Stimulated activated naive CD8-positive, alpha-beta T cell treated with anti-CD3 and anti-CD28 coated beads, Interleukin-15, Interleukin-2, amounts not matched to agents 100 ng/mL and 50 ng/mL, for 24 hours (primary cell): Measurements from ENCODE around the gene SLC39A11.

Source experiments
- H3K27ac Mint-ChIP-seq: one replicate; pipeline ENCODE4 v1.8.0; 2021; ENCODE audit warnings: mild to moderate bottlenecking, mixed read lengths
- H3K27me3 Mint-ChIP-seq: one replicate; pipeline ENCODE4 v1.8.0; 2021; ENCODE audit warnings: mixed read lengths
- H3K36me3 Mint-ChIP-seq: one replicate; pipeline ENCODE4 v1.8.0; 2021; ENCODE audit warnings: low read depth, mixed read lengths
- H3K4me1 Mint-ChIP-seq: one replicate; pipeline ENCODE4 v1.8.0; 2021; ENCODE audit warnings: low read depth, mixed read lengths
- H3K4me3 Mint-ChIP-seq: one replicate; pipeline ENCODE4 v1.8.0; 2021; ENCODE audit warnings: mild to moderate bottlenecking, mixed read lengths
- H3K9me3 Mint-ChIP-seq: one replicate; pipeline ENCODE4 v1.8.0; 2021; ENCODE audit warnings: mixed read lengths

Gene SLC39A11

GRCh38 chr17:72862276-72862999 is 230.1 kb downstream of the SLC39A11 start:
- Mint-ChIP-seq H3K4me1 (peaks cover 38% of the 10 kb centered on the region), H3K27ac (peak overlapping the region; percentile 34), H3K9me3 (no peaks in the 10 kb centered on the region), H3K36me3 (peaks cover 25% of the 10 kb centered on the region), H3K27me3 (no peaks in the 10 kb centered on the region), H3K4me3 (no peak overlapping the region)

DNA sequence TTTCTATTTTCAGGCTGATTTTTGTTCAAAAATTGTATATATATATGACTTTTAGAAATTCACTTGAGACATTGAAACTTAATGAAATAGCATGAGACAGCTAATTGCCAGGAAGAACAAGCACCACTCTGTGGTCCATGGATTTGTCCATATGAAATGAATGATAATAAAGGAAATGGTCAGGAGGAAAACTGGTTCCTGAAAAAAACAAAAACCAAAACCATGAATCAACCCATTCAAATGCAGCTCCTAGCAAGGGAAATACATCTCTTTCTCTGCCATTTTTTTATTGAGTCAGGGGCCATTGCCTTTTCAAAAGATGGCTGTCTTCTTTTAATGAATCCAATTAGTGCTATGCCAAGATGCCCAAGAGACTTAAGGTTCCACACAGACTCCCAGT is 230.7 kb downstream of the SLC39A11 start:
- Mint-ChIP-seq H3K9me3 (no peaks in the 10 kb centered on the region), H3K4me1 (peaks cover 34% of the 10 kb centered on the region), H3K27ac (peak overlapping the region; percentile 34), H3K4me3 (no peak overlapping the region), H3K36me3 (peaks cover 23% of the 10 kb centered on the region), H3K27me3 (no peaks in the 10 kb centered on the region)

- no peak overlapping the region for H3K4me3 Mint-ChIP-seq
- no peaks in the 10 kb centered on the region for H3K9me3 Mint-ChIP-seq
- peaks cover 18% of the 10 kb centered on the region for H3K36me3 Mint-ChIP-seq
- no peaks in the 10 kb centered on the region for H3K27me3 Mint-ChIP-seq
- H3K4me1 Mint-ChIP-seq = peaks cover 27% of the 10 kb centered on the region
- H3K27ac Mint-ChIP-seq = no peak overlapping the region
These were observed 231.7 kb downstream of the SLC39A11 start for GRCh38 chr17:72860778-72861177.

- peaks cover 22% of the 10 kb centered on the region for H3K36me3 Mint-ChIP-seq
- no peak overlapping the region for H3K4me3 Mint-ChIP-seq
- H3K27me3 Mint-ChIP-seq = no peaks in the 10 kb centered on the region
- no peak overlapping the region for H3K27ac Mint-ChIP-seq
- peaks cover 11% of the 10 kb centered on the region for H3K4me1 Mint-ChIP-seq
- no peaks in the 10 kb centered on the region for H3K9me3 Mint-ChIP-seq
These were observed 233.5 kb downstream of the SLC39A11 start for GRCh38 chr17:72858826-72859495.

- no peaks in the 10 kb centered on the region for H3K27me3 Mint-ChIP-seq
- H3K9me3 Mint-ChIP-seq = no peaks in the 10 kb centered on the region
- no peaks in the 10 kb centered on the region for H3K4me1 Mint-ChIP-seq
- H3K36me3 Mint-ChIP-seq = peaks cover 25% of the 10 kb centered on the region
- no peak overlapping the region for H3K27ac Mint-ChIP-seq
- H3K4me3 Mint-ChIP-seq = no peak overlapping the region
These were observed 238.8 kb downstream of the SLC39A11 start for GRCh38 chr17:72853440-72854415.

DNA sequence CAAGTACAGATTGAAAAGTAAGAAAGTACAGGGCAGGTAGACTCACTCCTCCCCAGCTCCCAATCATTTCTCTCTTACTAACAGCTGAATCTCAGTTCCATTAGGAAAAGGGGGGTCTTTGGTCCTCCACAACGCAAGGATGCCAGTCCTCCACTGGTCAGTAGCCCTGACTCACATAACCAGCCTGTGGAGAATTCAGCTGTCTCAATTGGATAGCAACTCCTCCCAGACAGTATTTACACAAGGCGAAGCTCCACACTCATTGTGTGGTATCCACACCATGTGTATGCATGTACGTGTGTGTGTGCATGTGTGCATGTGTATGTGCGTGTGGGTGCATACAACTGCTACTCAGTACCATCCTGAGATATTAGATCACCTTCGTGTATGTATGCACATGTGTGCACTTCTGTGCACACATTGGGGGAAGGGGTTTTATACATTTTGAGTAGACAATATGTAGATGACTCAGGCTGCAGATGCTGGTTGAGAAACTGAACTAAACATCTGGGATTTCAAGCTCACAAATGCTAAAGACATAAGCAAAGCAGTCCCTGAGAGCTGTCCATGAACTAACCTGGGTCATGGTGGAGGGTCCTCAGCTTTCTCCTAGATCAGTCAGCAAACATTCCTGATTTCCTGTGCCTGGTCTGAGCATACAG is 240.1 kb downstream of the SLC39A11 start:
- Mint-ChIP-seq H3K9me3 (no peaks in the 10 kb centered on the region), H3K36me3 (peaks cover 30% of the 10 kb centered on the region), H3K27ac (no peak overlapping the region), H3K4me3 (no peak overlapping the region), H3K27me3 (no peaks in the 10 kb centered on the region), H3K4me1 (no peaks in the 10 kb centered on the region)

DNA sequence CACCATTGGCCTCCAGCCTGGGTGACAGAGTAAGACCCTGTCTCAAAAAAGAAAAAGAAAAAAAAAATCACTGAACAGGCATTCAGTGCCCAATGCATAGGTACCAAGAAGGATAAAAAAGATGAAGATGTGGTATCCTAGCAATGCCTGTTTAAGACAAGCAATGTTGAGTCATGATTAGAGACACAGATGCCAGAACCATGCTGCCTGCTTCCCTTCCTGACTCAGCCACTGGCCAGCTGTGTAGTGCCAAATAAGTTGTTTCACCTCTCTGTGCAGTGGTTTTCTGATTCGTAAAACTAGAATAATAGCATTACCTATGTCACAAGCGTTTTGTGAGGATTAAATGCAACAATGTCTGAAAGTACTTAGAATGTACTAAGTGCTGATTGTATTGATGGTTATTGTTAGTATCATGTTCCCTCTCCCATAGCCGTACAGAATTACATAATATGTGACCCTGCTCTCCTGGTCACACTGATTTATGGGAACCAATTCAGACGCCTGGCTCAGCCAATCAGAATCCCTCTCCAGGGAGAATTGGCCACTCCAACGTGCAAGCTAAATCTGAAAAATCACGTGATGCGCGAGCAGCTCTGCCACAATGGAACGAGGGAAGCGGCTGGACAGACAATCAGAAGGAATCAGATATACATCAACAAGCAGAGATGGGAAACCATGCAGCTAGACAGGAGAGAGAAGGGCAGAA is 241.9 kb downstream of the SLC39A11 start:
- no peaks in the 10 kb centered on the region for H3K27me3 Mint-ChIP-seq
- H3K4me1 Mint-ChIP-seq = no peaks in the 10 kb centered on the region
- no peak overlapping the region for H3K4me3 Mint-ChIP-seq

DNA sequence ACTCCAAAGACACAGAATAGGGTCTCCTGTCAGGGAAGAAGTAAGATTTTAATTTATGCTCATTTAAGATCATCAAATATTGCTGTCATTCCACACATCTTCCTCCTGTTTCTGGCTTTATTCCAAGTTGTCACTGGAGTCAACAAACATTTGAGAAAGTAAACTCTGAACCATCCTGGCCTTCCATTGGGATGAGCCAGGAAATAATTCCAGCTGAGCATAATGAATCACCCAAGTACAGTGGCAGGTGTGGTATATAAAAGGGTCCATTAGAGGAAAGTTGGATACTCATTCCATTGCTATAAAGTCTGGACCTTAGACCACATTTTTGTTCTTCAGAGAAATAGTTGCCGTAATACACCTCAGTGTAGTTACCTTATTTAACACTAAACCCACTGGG is 246.1 kb downstream of the SLC39A11 start:
- peaks cover 39% of the 10 kb centered on the region for H3K36me3 Mint-ChIP-seq
- H3K27ac Mint-ChIP-seq = no peak overlapping the region
- H3K27me3 Mint-ChIP-seq = no peaks in the 10 kb centered on the region
- no peaks in the 10 kb centered on the region for H3K4me1 Mint-ChIP-seq
- H3K4me3 Mint-ChIP-seq = no peak overlapping the region
- no peaks in the 10 kb centered on the region for H3K9me3 Mint-ChIP-seq

More for the DNA sequence above, 241.9 kb downstream of the SLC39A11 start:
- Mint-ChIP-seq H3K9me3 (no peaks in the 10 kb centered on the region), H3K36me3 (peaks cover 30% of the 10 kb centered on the region), H3K27ac (no peak overlapping the region)

- peaks cover 49% of the 10 kb centered on the region for H3K36me3 Mint-ChIP-seq
- no peak overlapping the region for H3K27ac Mint-ChIP-seq
- peaks cover 5% of the 10 kb centered on the region for H3K9me3 Mint-ChIP-seq
- H3K4me1 Mint-ChIP-seq = no peaks in the 10 kb centered on the region
- H3K27me3 Mint-ChIP-seq = no peaks in the 10 kb centered on the region
- H3K4me3 Mint-ChIP-seq = no peak overlapping the region
These were observed 248.9 kb downstream of the SLC39A11 start for GRCh38 chr17:72843591-72843990.

DNA sequence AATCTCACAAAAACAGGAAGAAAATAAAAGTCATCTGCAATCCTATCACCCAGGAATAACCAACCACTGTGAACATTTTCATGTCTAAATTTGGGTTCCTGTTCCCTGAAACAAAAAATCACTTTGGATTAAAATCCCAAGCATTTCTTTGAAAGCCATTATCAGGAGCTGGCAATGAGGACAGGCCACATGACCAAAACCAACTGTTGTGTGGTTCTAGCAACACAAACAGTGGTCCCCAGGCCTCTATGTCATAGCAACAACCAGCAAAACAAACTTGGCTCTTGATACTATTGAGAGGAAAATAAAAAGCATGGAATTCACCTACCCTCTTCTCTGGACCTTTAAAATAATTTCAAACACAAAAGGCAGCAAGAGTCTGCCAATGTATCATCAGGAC is 252.5 kb downstream of the SLC39A11 start:
- no peak overlapping the region for H3K4me3 Mint-ChIP-seq
- H3K9me3 Mint-ChIP-seq = peaks cover 5% of the 10 kb centered on the region
- H3K27me3 Mint-ChIP-seq = no peaks in the 10 kb centered on the region
- H3K27ac Mint-ChIP-seq = no peak overlapping the region
- no peaks in the 10 kb centered on the region for H3K4me1 Mint-ChIP-seq
- H3K36me3 Mint-ChIP-seq = peaks cover 57% of the 10 kb centered on the region

- H3K4me1 Mint-ChIP-seq = no peaks in the 10 kb centered on the region
- peaks cover 5% of the 10 kb centered on the region for H3K9me3 Mint-ChIP-seq
- no peak overlapping the region for H3K4me3 Mint-ChIP-seq
- H3K27me3 Mint-ChIP-seq = no peaks in the 10 kb centered on the region
- H3K36me3 Mint-ChIP-seq = peaks cover 56% of the 10 kb centered on the region
- no peak overlapping the region for H3K27ac Mint-ChIP-seq
These were observed 253.3 kb downstream of the SLC39A11 start for GRCh38 chr17:72839131-72839725.

- no peak overlapping the region for H3K27ac Mint-ChIP-seq
- no peaks in the 10 kb centered on the region for H3K4me1 Mint-ChIP-seq
- H3K36me3 Mint-ChIP-seq = peaks cover 50% of the 10 kb centered on the region
- H3K27me3 Mint-ChIP-seq = no peaks in the 10 kb centered on the region
- peaks cover 5% of the 10 kb centered on the region for H3K9me3 Mint-ChIP-seq
- no peak overlapping the region for H3K4me3 Mint-ChIP-seq
These were observed 253.9 kb downstream of the SLC39A11 start for GRCh38 chr17:72838581-72838980.

GRCh38 chr17:72838068-72838467 is 254.4 kb downstream of the SLC39A11 start:
- H3K27me3 Mint-ChIP-seq = no peaks in the 10 kb centered on the region
- no peaks in the 10 kb centered on the region for H3K4me1 Mint-ChIP-seq
- no peak overlapping the region for H3K27ac Mint-ChIP-seq
- peaks cover 50% of the 10 kb centered on the region for H3K36me3 Mint-ChIP-seq
- H3K4me3 Mint-ChIP-seq = no peak overlapping the region
- H3K9me3 Mint-ChIP-seq = peaks cover 5% of the 10 kb centered on the region

GRCh38 chr17:72837335-72837734 is 255.2 kb downstream of the SLC39A11 start:
- no peak overlapping the region for H3K27ac Mint-ChIP-seq
- H3K4me1 Mint-ChIP-seq = no peaks in the 10 kb centered on the region
- H3K36me3 Mint-ChIP-seq = peaks cover 46% of the 10 kb centered on the region
- H3K27me3 Mint-ChIP-seq = no peaks in the 10 kb centered on the region
- no peak overlapping the region for H3K4me3 Mint-ChIP-seq
- peaks cover 5% of the 10 kb centered on the region for H3K9me3 Mint-ChIP-seq
